A673 (cell line): Measurements from ENCODE around the gene TSPAN7. TPM values are rescaled to one million over a fixed set of nuclear protein-coding genes. Genes with fewer than 3 reads are reported as not detected.

Experiments
- BruUV-seq: library from RNA; stranded (reverse); fragments of 400-500 nt; replicated peaks from 2 replicates; lab custom pipeline; 2021; lab: Mats Ljungman, UMichigan
- CTCF ChIA-PET: fragments of 300-600 bp; sonication (Branson Sonifier 250); formaldehyde crosslinking; loops from one replicate; lab custom pipeline; 2022; ENCODE audit warnings: antibody characterized with exemption; lab: Charles Lee
- POLR2A ChIA-PET: fragments of 300-600 bp; sonication (Branson Sonifier 250); formaldehyde crosslinking; loops from one replicate; lab custom pipeline; 2022; ENCODE audit warnings: antibody characterized with exemption; ENCODE audit not compliant: low non-redundant PET; lab: Charles Lee
- DNase-seq: peaks from one replicate; pipeline ENCODE4 v3.0.0-alpha.2; 2015; ENCODE audit warnings: low spot score
- H3K27ac ChIP-seq: fragments of 200-600 bp; sonication (generic); 2 replicates; pipeline ENCODE4 v1.5.1; 2016; ENCODE audit warnings: mixed run types, low read depth, mild to moderate bottlenecking, mixed read lengths, antibody characterized with exemption, low read length; ENCODE audit not compliant: poor library complexity, severe bottlenecking
- H3K27me3 ChIP-seq: fragments of 200-600 bp; sonication (generic); replicated peaks from 2 replicates; pipeline ENCODE4 v1.6.1; 2017; ENCODE audit warnings: mixed run types, low read depth, mild to moderate bottlenecking, mixed read lengths, antibody characterized with exemption, low read length; ENCODE audit not compliant: insufficient read depth, poor library complexity
- H3K36me3 ChIP-seq: fragments of 200-600 bp; sonication (generic); 2 replicates; pipeline ENCODE4 v1.6.1; 2016; ENCODE audit warnings: mixed run types, mild to moderate bottlenecking, mixed read lengths, antibody characterized with exemption, low read length; ENCODE audit not compliant: insufficient read depth, poor library complexity, severe bottlenecking
- H3K4me1 ChIP-seq: fragments of 200-600 bp; sonication (generic); 2 replicates; pipeline ENCODE4 v1.6.1; 2017; ENCODE audit warnings: mixed run types, mild to moderate bottlenecking, mixed read lengths, antibody characterized with exemption, low read length; ENCODE audit not compliant: insufficient read depth, poor library complexity, severe bottlenecking
- H3K4me3 ChIP-seq: fragments of 200-600 bp; sonication (generic); 2 replicates; pipeline ENCODE4 v1.5.1; 2016; ENCODE audit warnings: low read depth, mixed run types, mild to moderate bottlenecking, mixed read lengths, low read length; ENCODE audit not compliant: poor library complexity, severe bottlenecking
- H3K9me3 ChIP-seq: fragments of 200-600 bp; sonication (generic); 2 replicates; pipeline ENCODE4 v1.6.1; 2016; ENCODE audit warnings: mixed run types, low read depth, mild to moderate bottlenecking, mixed read lengths, antibody characterized with exemption, low read length; ENCODE audit not compliant: poor library complexity, severe bottlenecking
- EZH2 ChIP-seq: fragments of 200-600 bp; sonication (generic); IDR thresholded peaks from 2 replicates; pipeline ENCODE4 v1.6.1; 2017; ENCODE audit warnings: borderline replicate concordance, low read depth, mild to moderate bottlenecking, mixed read lengths, antibody characterized with exemption, low read length; ENCODE audit not compliant: poor library complexity, severe bottlenecking
- intact Hi-C: fragments of 100-400 bp; cut with micrococcal nuclease; formaldehyde crosslinking; loops from one replicate; pipeline ENCODE4 v1.10.0; 2022; ENCODE audit not compliant: unreplicated experiment
- total RNA-seq: library from RNA; stranded (reverse); gene quantifications from 2 replicates; pipeline ENCODE4 v1.2.3, GENCODE V29; 2021
- TF ChIP-seq, protein P1 (sequence below): fragments of 300-800, 200-600 bp; sonication (generic); conservative IDR thresholded peaks from 2 replicates; pipeline ENCODE4 v1.5.1; 2017; ENCODE audit warnings: low read depth, mild to moderate bottlenecking, antibody characterized with exemption, low read length, moderate library complexity, mixed read lengths

TSPAN7 gene
- total RNA-seq, 1 experiment from 2014 or later = 0.26 TPM

DNA sequence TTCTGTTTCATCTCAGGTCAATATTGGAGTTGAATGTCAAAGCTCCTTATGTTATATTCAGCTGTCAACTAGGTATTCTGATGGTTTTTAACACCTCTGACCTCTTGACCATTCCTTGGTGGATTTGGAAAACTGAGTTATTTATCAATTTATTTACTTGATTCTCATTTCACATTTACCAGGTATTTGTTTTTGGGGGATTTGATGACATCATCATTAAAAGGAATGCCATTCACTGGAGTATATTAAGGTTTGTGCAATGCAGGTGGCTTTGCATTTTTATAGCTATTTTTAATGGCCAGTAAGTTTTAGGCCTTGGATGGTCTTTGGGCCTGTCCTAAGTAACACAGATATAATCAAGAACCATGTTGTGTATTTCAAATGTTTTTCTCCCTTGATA, 67.2 kb downstream of the TSPAN7 start:
- CTCF ChIA-PET = no interaction called here
- intact Hi-C loops = no loop called here
- no TSS peak for BruUV-seq

DNA sequence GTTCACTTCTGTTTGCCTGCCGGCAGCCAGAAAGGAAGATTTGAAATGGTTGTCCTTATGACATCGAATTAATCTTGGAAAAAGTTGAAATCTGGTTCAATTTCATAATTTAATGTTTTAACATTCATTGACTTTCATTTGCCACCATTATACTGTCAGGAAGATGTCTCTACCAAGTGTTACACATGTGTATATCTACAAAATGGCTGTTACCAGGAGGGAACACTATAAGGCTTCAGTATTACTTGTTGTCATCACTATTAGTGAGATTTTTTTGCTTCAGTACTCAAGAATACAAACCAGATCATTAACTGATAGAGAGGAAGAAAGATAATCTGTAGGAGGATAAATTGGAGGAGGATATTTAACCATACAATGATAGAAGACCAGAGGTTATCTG, 71.2 kb downstream of the TSPAN7 start:
- Histone ChIP-seq H3K27ac (no peak overlapping the region), H3K36me3 (no peaks in the 10 kb centered on the region), H3K4me3 (no peak overlapping the region), H3K9me3 (no peaks in the 10 kb centered on the region), H3K4me1 (no peaks in the 10 kb centered on the region), H3K27me3 (no peaks in the 10 kb centered on the region)
- CTCF ChIA-PET = no interaction called here
- intact Hi-C loops = no loop called here
- TF ChIP-seq, protein P1, sequence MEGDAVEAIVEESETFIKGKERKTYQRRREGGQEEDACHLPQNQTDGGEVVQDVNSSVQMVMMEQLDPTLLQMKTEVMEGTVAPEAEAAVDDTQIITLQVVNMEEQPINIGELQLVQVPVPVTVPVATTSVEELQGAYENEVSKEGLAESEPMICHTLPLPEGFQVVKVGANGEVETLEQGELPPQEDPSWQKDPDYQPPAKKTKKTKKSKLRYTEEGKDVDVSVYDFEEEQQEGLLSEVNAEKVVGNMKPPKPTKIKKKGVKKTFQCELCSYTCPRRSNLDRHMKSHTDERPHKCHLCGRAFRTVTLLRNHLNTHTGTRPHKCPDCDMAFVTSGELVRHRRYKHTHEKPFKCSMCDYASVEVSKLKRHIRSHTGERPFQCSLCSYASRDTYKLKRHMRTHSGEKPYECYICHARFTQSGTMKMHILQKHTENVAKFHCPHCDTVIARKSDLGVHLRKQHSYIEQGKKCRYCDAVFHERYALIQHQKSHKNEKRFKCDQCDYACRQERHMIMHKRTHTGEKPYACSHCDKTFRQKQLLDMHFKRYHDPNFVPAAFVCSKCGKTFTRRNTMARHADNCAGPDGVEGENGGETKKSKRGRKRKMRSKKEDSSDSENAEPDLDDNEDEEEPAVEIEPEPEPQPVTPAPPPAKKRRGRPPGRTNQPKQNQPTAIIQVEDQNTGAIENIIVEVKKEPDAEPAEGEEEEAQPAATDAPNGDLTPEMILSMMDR = no peak
- no peak for TF ChIP-seq EZH2
- POLR2A ChIA-PET = no interaction called here
- DNase-seq = no peak
- no TSS peak for BruUV-seq

More for the DNA sequence above, 67.2 kb downstream of the TSPAN7 start:
- no peak overlapping the region for H3K27ac ChIP-seq
- TF ChIP-seq, protein P1 = no peak
- no peak for TF ChIP-seq EZH2
- no peaks in the 10 kb centered on the region for H3K9me3 ChIP-seq
- POLR2A ChIA-PET = no interaction called here
- no peaks in the 10 kb centered on the region for H3K36me3 ChIP-seq
- H3K4me1 ChIP-seq = no peaks in the 10 kb centered on the region
- no peak for DNase-seq
- no peaks in the 10 kb centered on the region for H3K27me3 ChIP-seq
- H3K4me3 ChIP-seq = no peak overlapping the region

DNA sequence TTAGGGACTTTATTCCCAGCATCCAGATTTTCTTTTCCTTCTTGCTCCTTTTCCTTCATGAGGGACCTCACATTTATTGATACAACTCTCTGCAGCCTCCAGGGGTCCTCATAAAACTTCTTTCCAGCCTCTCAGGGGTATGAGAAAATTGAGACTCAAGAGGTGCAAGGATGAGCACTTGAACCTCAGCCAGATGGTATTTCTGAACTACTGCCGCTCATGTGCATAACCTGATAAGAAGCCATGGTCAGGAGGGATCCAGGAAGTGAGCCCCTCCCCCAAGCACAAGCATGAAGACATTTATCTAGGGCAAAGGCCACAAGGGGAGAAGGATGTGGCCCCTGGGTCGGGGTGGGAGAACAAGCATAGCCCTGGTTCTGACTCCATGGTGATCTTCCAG, 73.3 kb downstream of the TSPAN7 start:
- H3K9me3 ChIP-seq = no peaks in the 10 kb centered on the region
- H3K4me1 ChIP-seq = no peaks in the 10 kb centered on the region
- BruUV-seq = no TSS peak
- TF ChIP-seq, protein P1 = no peak
- no peak for TF ChIP-seq EZH2
- no peaks in the 10 kb centered on the region for H3K36me3 ChIP-seq
- POLR2A ChIA-PET = no interaction called here
- CTCF ChIA-PET = no interaction called here
- no peaks in the 10 kb centered on the region for H3K27me3 ChIP-seq
- DNase-seq = no peak
- no peak overlapping the region for H3K27ac ChIP-seq
- intact Hi-C loops = no loop called here
- no peak overlapping the region for H3K4me3 ChIP-seq
